ENCODE data around the gene POTED.
"Not testable (repeated sequence)": the region's sequence is repeated elsewhere in the genome, so short reads cannot be mapped to it uniquely, and the experiment has no call there.

The POTED gene

DNA sequence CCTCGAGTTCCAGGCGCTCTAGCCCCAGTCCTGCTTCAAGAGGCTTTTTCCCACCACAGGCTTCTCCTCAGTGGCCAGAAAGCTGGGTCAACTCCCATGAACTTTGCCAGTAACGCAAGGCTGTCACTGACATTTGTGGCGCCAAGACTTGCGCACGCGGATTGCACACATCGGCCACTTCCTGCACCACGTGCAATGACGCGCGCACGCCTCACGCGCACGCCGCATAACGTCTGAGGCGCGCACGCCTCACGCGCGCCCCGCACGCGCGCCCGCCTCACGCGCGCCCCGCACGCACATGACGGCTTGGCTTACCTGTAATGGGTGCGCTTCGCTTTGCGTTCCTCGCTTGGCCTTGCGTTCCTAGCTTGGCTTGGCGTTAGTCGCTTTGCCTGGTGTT lies at the start of gene POTED:
Gene POTED, plus strand, starts transcription at position 301 of the 400 bp plus-strand sequence. CDS start 452 bp downstream, outside the sequence.
- DNase-seq = not testable (repeated sequence)

DNA sequence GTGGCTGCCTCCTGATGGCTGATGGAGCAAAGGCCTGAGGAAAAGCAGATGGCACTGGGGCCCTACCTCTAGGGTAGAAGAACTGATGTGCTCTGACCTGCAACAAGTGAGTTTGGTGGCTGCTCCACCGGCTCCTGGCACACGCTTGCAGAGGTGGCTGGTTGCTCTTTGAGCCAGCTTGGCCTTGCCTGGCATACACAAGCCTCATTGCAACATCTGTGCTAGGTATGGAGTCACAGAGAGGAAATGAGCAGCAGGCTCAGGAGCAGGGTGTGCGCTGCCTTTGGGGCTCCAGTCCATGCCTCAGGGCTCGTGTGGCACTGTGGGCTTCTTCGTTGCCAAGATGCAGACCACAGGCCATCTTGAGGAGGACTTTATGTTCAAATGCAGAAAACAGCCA lies 40.5 kb downstream of the POTED start:
- not testable (repeated sequence) for DNase-seq

DNA sequence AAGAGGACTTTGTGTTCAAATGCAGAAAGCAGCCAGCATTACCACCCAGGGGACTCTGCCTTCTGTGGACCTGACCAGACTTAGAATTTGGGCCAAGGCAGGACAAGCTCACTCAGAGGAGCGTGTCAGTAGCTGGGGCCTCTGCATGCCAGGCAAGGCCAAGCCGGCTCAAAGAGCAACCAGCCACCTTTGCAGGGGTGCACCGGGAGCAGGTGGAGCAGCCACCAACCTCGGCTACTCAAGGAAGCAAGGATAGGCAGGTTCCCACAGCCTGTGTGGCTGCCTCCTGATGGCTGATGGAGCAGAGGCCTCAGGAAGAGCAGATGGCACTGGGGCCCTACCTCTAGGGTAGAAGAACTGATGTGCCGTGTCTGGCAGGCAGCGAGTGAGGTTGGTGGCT lies 42.2 kb downstream of the POTED start:
- not testable (repeated sequence) for DNase-seq

All from activated effector memory CD4-positive, alpha-beta T cell treated with Interleukin-2 at 50 U/mL for 16 hours (primary cell).